H9 (cell line): Measurements from ENCODE around the gene ERN1. TPM values are rescaled to one million over a fixed set of nuclear protein-coding genes. Genes with fewer than 3 reads are reported as not detected.

Source experiments
- DNase-seq: peaks from one replicate; pipeline ENCODE4 v3.0.0-alpha.2; 2017
- H2AFZ ChIP-seq: one replicate; pipeline ENCODE4 v1.6.1; 2013; ENCODE audit warnings: mild to moderate bottlenecking, low read length, control low read depth, moderate library complexity
- H2AK5ac ChIP-seq: 2 replicates; pipeline ENCODE4 v1.6.1; 2013; ENCODE audit warnings: low read length, control low read depth, mixed read lengths; ENCODE audit not compliant: insufficient read length
- H2BK120ac ChIP-seq: one replicate; pipeline ENCODE4 v1.6.1; 2013; ENCODE audit warnings: low read depth, mild to moderate bottlenecking, low read length, control low read depth, inconsistent platforms; ENCODE audit not compliant: poor library complexity, severe bottlenecking
- H2BK12ac ChIP-seq: 2 replicates; pipeline ENCODE4 v1.6.1; 2013; ENCODE audit warnings: low read length, control low read depth, mixed read lengths, low read depth; ENCODE audit not compliant: insufficient read length
- H2BK15ac ChIP-seq: 2 replicates; pipeline ENCODE4 v1.6.1; 2013; ENCODE audit warnings: low read depth, low read length, control low read depth
- H2BK20ac ChIP-seq: one replicate; pipeline ENCODE4 v1.6.1; 2013; ENCODE audit warnings: low read depth, mild to moderate bottlenecking, low read length, control low read depth, inconsistent platforms; ENCODE audit not compliant: poor library complexity, severe bottlenecking
- H2BK5ac ChIP-seq: 2 replicates; pipeline ENCODE4 v1.6.1; 2013; ENCODE audit warnings: low read length, control low read depth, mixed read lengths; ENCODE audit not compliant: insufficient read length
- H3K14ac ChIP-seq: 2 replicates; pipeline ENCODE4 v1.6.1; 2013; ENCODE audit warnings: low read length, control low read depth; ENCODE audit not compliant: insufficient read depth
- H3K18ac ChIP-seq: 2 replicates; pipeline ENCODE4 v1.6.1; 2013; ENCODE audit warnings: low read depth, mild to moderate bottlenecking, mixed read lengths, low read length, control low read depth; ENCODE audit not compliant: insufficient read length
- H3K23ac ChIP-seq: 2 replicates; pipeline ENCODE4 v1.6.1; 2013; ENCODE audit warnings: low read length, control low read depth, mixed read lengths, low read depth; ENCODE audit not compliant: insufficient read length
- H3K23me2 ChIP-seq: 2 replicates; pipeline ENCODE4 v1.6.1; 2013; ENCODE audit warnings: low read depth, mild to moderate bottlenecking, mixed read lengths, low read length, control low read depth; ENCODE audit not compliant: insufficient read length, poor library complexity, severe bottlenecking
- H3K27ac ChIP-seq: 2 replicates; pipeline ENCODE4 v1.5.1; 2013; ENCODE audit warnings: low read length, control low read depth, mixed read lengths, low read depth; ENCODE audit not compliant: insufficient read length
- H3K27me3 ChIP-seq: 2 replicates; pipeline ENCODE4 v1.6.1; 2013; ENCODE audit warnings: low read length, control low read depth, inconsistent platforms; ENCODE audit not compliant: insufficient read depth
- H3K4ac ChIP-seq: 2 replicates; pipeline ENCODE4 v1.6.1; 2013; ENCODE audit warnings: low read depth, mild to moderate bottlenecking, control low read depth, inconsistent platforms, low read length, moderate library complexity
- H3K4me1 ChIP-seq: 2 replicates; pipeline ENCODE4 v1.6.1; 2013; ENCODE audit warnings: low read length, control low read depth, inconsistent platforms; ENCODE audit not compliant: insufficient read depth
- H3K4me2 ChIP-seq: 2 replicates; pipeline ENCODE4 v1.6.1; 2013; ENCODE audit warnings: low read length, control low read depth, mixed read lengths; ENCODE audit not compliant: insufficient read length, insufficient read depth
- H3K56ac ChIP-seq: 2 replicates; pipeline ENCODE4 v1.6.1; 2013; ENCODE audit warnings: low read depth, mild to moderate bottlenecking, mixed read lengths, low read length, control low read depth; ENCODE audit not compliant: insufficient read length
- H3K79me1 ChIP-seq: 2 replicates; pipeline ENCODE4 v1.6.1; 2013; ENCODE audit warnings: low read depth, mild to moderate bottlenecking, moderate library complexity, low read length, control low read depth, inconsistent platforms; ENCODE audit not compliant: insufficient read depth, poor library complexity, severe bottlenecking
- H3K79me2 ChIP-seq: 2 replicates; pipeline ENCODE4 v1.6.1; 2013; ENCODE audit warnings: low read length, control low read depth, inconsistent platforms; ENCODE audit not compliant: insufficient read depth
- H3K9ac ChIP-seq: 2 replicates; pipeline ENCODE4 v1.6.1; 2013; ENCODE audit warnings: low read length, control low read depth, mixed read lengths; ENCODE audit not compliant: insufficient read length; ENCODE audit errors: extremely low read depth
- H3K9me3 ChIP-seq: one replicate; pipeline ENCODE4 v1.6.1; 2013; ENCODE audit warnings: low read depth, low read length, inconsistent platforms; ENCODE audit not compliant: control insufficient read depth
- H3T11ph ChIP-seq: one replicate; pipeline ENCODE4 v1.6.1; 2013; ENCODE audit warnings: mild to moderate bottlenecking, low read length, control low read depth, inconsistent platforms
- H4K20me1 ChIP-seq: one replicate; pipeline ENCODE4 v1.6.1; 2013; ENCODE audit not compliant: control insufficient read depth, insufficient read length, insufficient read depth
- H4K5ac ChIP-seq: 2 replicates; pipeline ENCODE4 v1.6.1; 2013; ENCODE audit warnings: low read depth, mild to moderate bottlenecking, mixed read lengths, low read length, control low read depth; ENCODE audit not compliant: insufficient read length
- H4K8ac ChIP-seq: replicated peaks from 2 replicates; pipeline ENCODE4 v1.6.1; 2013; ENCODE audit warnings: low read length, control low read depth, mixed read lengths, low read depth; ENCODE audit not compliant: insufficient read length
- H4K91ac ChIP-seq: 2 replicates; pipeline ENCODE4 v1.6.1; 2013; ENCODE audit warnings: low read depth, mild to moderate bottlenecking, moderate library complexity, mixed read lengths, low read length, control low read depth; ENCODE audit not compliant: insufficient read length
- H3K27ac Mint-ChIP-seq, 3 experiments: 2 replicates in 2 of 3; 3 replicates in 1 of 3; pipeline ENCODE4 v1.8.0; 2020 to 2021; ENCODE audit warnings: mixed read lengths in 3 of 3, mild to moderate bottlenecking in 1 of 3, moderate library complexity in 1 of 3
- H3K27me3 Mint-ChIP-seq: 2 replicates; pipeline ENCODE4 v1.8.0; 2021; ENCODE audit warnings: low read depth, mild to moderate bottlenecking, moderate library complexity, mixed read lengths
- H3K36me3 Mint-ChIP-seq, 3 experiments: 2 replicates in 2 of 3; 3 replicates in 1 of 3; pipeline ENCODE4 v1.8.0; 2020 to 2021; ENCODE audit warnings: low read depth in 3 of 3, mixed read lengths in 3 of 3; ENCODE audit not compliant: insufficient read depth in 1 of 3
- H3K4me1 Mint-ChIP-seq, 2 experiments: 2 replicates each; pipeline ENCODE4 v1.8.0; 2020; ENCODE audit warnings: mixed read lengths in 2 of 2
- H3K4me3 Mint-ChIP-seq, 2 experiments: 2 replicates in 1 of 2; 3 replicates in 1 of 2; pipeline ENCODE4 v1.8.0; 2020 to 2021; ENCODE audit warnings: mild to moderate bottlenecking in 2 of 2, mixed read lengths in 2 of 2, moderate library complexity in 1 of 2
- H3K9me3 Mint-ChIP-seq, 2 experiments: 2 replicates in 1 of 2; 3 replicates in 1 of 2; pipeline ENCODE4 v1.8.0; 2020; ENCODE audit warnings: mild to moderate bottlenecking in 2 of 2, mixed read lengths in 2 of 2, moderate library complexity in 1 of 2
- CTCF ChIP-seq: fragments of 200-600 bp; sonication (generic); conservative IDR thresholded peaks from 3 replicates; pipeline ENCODE4 v1.8.0; 2021; ENCODE audit warnings: antibody characterized with exemption, mild to moderate bottlenecking
- WGBS: extraction: QIAGEN DNeasy Blood & Tissue Kit; methylation state at CpG from one replicate; pipeline ENCODE4 v1.1.7; 2013; ENCODE audit warnings: missing lambda C conversion rate, low lambda C conversion rate, mixed read lengths; ENCODE audit not compliant: insufficient read length; ENCODE audit errors: extremely low coverage; 5-methylcytosine and 5-hydroxymethylcytosine counted together
- total RNA-seq: library from RNA; stranded (reverse); gene quantifications from 2 replicates; pipeline ENCODE4 v1.2.1, GENCODE V29; 2021

Gene ERN1
- total RNA-seq, 1 experiment from 2014 or later, result 5.0 TPM

DNA sequence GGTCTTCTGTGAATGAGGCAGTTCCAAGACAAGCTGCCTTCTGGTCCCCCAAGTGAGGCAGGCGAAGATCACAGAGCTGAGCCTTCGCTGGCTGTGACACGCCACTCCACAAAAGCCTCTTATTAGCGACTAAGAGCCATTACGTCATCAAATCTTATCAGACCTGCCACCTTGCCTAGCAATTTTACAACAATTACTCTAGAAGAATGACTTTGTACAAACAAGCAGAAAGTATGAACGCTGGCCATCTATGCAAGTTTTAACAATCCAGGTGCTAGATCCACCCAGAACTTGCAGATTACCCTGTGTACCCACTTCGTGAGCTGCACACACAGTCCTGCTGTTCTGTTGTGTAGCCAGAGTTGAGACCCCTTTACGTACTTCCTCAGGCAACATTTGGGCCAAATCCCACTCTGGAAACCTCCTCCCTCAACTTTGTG is 105.7 kb downstream of the ERN1 start:
- no peak overlapping the region for H4K5ac ChIP-seq
- H3K9ac ChIP-seq, result no peak overlapping the region
- H2BK12ac ChIP-seq, result no peak overlapping the region
- no peaks in the 10 kb centered on the region for H4K20me1 ChIP-seq
- no peak overlapping the region for H3K4me2 ChIP-seq
- no peak overlapping the region for H2BK15ac ChIP-seq
- H3K4ac ChIP-seq, result no peak overlapping the region
- no peak overlapping the region; a peak in 1 of 7 replicates for H3K27ac Mint-ChIP-seq
- H3K4me3 Mint-ChIP-seq, result no peak overlapping the region
- TF ChIP-seq CTCF, result no peak
- peaks cover 5 to 7% of the 10 kb centered on the region in 2 experiments for H3K4me1 Mint-ChIP-seq
- H3K79me1 ChIP-seq, result no peaks in the 10 kb centered on the region
- H3K14ac ChIP-seq, result no peak overlapping the region
- H3K27ac ChIP-seq, result no peak overlapping the region
- H3K27me3 ChIP-seq, result no peaks in the 10 kb centered on the region; the same call in 1 of the 2 replicates
- DNase-seq, result no peak
- H2AK5ac ChIP-seq, result no peak overlapping the region
- no peak overlapping the region for H3K56ac ChIP-seq
- no peaks in the 10 kb centered on the region for H3K79me2 ChIP-seq
- H4K91ac ChIP-seq, result no peak overlapping the region
- peaks cover 3% of the 10 kb centered on the region for H3K23me2 ChIP-seq
- no peak overlapping the region for H2BK120ac ChIP-seq
- H3K4me1 ChIP-seq, result no peaks in the 10 kb centered on the region
- no CpG with 5 or more reads among the region's 8 CpGs for WGBS
- H3K36me3 Mint-ChIP-seq, result no peaks in the 10 kb centered on the region
- no peaks in the 10 kb centered on the region for H3K9me3 ChIP-seq
- H3T11ph ChIP-seq, result no peak overlapping the region
- no peak overlapping the region for H3K23ac ChIP-seq
- peaks cover 21% of the 10 kb centered on the region for H3K27me3 Mint-ChIP-seq
- H3K18ac ChIP-seq, result no peak overlapping the region
- no peak overlapping the region for H2BK5ac ChIP-seq
- no peak overlapping the region for H4K8ac ChIP-seq
- H2BK20ac ChIP-seq, result no peak overlapping the region
- H2AFZ ChIP-seq, result no peak overlapping the region
- H3K9me3 Mint-ChIP-seq, result no peaks in the 10 kb centered on the region; a peak in 1 of 5 replicates
